Inflammatory macrophage treated with lipopolysaccharide for 1 hour (primary cell): Measurements from ENCODE around the gene DHH.
A peak's percentile ranks its signal among the peaks of the same experiment; 100 is the strongest.

Experiments used
- DNase-seq, 2 donors: peaks; one replicate each; pipeline ENCODE4 v3.0.0-alpha.2; 2020 to 2022

The DHH gene

GRCh38 chr12:49108958-49109404, 14.4 kb upstream of the DHH start:
- DNase-seq = peak; percentile 70 to 74

DNA sequence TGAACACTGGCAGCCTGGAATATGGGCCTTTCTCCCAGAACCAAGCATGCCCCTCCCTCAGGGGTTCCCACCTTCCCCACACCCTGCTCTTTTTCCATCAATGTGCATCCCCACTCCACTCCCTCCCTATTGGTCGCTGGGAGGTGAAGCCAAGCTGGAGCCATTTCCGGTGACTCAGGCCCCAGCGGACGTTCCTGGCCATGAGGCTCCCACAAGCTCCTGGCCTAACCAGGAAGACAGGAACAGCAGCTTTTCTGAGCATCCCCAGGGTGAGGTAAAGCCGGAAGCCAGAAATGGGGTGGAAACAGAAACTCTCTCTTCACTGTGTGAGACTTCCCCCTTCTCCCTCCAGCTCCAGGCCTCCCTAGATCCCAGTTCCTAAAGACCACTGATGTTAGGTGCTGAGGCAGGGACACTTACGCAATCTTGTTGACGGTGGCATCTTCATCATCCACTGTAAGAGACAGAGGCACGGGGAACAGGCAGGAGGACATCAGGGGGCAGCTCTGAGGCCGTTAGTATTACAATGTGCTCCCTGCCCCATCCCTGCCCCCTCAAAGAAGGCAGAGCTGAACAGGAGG, 11.0 kb upstream of the DHH start:
- no peak for DNase-seq

DNA sequence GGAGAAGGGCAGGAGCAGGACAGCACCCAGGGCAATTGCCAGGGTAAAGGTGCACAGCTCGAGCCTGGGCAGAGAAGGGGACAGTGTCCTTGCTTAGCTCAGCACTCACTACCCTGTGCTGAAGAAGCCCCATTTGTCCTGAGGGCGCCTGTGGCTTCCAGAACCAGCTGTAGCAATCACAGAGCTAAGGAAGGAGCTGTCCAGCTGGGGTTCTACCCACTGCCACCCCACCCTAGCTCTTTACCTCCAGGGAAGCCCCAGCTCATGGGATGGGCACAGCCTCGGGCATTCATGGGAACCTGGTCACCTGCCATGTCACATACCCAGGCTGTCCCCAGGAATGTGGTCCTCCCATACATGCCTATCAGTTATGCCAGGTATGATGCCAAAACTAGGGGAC, 10.2 kb upstream of the DHH start:
- no peak for DNase-seq

DNA sequence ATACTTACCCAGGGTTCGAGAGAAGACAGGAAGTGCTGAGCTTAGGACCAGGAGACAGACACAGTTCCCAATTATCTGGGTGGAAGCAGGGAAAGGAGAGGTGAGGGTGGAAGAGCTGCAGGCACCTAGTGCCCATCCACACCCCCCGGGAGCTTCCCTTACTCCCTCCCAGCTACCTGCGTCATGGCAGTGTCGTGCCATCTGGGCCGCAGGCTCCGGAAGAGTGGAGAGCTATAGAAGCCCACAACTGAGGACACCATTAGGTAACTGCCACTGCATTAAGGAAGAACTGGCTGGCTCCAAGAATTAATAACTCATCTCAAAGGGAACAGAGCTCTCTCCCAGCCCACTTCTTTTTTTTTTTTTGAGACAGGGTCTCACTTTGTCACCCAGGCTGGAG, 5.8 kb upstream of the DHH start:
- no peak for DNase-seq

DNA sequence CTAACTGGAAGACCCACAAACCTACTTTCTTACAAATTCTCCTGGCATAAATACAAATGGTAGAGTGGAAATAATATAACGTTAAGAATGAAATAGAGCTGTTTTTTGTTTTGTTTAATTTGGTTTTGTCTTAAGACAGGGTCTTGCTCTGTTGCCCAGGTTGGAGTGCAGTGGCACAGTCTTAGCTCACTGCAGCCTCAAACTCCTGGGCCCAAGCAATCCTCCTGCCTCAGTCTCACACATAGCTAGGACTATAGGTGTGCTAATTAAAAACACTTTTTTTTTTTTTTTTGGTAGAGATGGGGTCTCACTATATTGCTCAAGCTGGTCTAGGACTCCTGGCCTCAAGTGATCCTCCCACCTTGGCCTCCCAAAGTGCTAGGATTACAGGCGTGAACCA, 4.1 kb upstream of the DHH start:
- no peak for DNase-seq

- peak in 1 of 2 donors; percentile 71 for DNase-seq
Observed at GRCh38 chr12:49098035-49098451, 3.4 kb upstream of the DHH start.

DNA sequence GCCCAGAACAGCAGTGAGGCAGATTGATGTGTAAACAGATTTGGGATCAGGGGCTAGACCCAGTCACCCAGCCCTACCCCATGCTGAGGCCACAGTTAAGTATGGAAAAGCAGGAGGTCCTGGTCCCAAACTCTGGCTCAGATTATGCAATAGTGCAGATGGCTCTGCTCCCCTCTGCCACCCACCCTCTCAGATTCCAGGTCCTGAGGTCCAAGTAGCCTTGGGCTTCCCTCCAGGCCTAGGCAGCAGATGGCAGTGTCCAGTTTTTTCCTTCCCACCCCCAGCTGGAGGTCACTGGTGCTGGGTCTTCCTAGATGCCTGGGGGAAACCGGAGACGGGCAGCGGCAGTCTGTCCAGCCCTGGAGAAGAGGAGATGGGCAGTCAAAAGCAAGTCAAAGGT, 2.8 kb upstream of the DHH start:
- no peak for DNase-seq

- DNase-seq = no peak
Observed at GRCh38 chr12:49094975-49095365, 369 bp upstream of the DHH start.

DNA sequence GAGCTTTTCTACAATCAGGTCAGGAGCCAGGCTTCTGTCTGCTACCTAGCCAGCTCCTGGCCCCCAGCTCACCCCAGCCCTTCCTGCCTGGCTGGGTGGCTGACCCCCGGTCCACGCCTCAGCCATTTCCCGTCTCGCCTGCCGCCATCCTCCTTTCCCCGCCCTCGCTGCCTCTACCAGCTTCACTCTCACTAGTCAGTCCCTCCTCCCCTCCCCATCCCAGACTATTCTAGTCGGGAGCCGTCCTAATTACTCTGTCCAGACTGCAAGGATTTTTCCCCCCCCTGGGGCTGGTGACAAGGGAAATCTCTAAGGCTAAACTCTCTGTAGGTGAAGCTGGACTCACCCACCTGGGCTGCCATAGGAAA, 825 bp downstream of the DHH start:
- no peak for DNase-seq

- DNase-seq = no peak
Observed at GRCh38 chr12:49092816-49093406, 1.7 kb downstream of the DHH start.

GRCh38 chr12:49092086-49092815, 2.4 kb downstream of the DHH start:
- no peak for DNase-seq

GRCh38 chr12:49091836-49092085, 2.8 kb downstream of the DHH start:
- no peak for DNase-seq

DNA sequence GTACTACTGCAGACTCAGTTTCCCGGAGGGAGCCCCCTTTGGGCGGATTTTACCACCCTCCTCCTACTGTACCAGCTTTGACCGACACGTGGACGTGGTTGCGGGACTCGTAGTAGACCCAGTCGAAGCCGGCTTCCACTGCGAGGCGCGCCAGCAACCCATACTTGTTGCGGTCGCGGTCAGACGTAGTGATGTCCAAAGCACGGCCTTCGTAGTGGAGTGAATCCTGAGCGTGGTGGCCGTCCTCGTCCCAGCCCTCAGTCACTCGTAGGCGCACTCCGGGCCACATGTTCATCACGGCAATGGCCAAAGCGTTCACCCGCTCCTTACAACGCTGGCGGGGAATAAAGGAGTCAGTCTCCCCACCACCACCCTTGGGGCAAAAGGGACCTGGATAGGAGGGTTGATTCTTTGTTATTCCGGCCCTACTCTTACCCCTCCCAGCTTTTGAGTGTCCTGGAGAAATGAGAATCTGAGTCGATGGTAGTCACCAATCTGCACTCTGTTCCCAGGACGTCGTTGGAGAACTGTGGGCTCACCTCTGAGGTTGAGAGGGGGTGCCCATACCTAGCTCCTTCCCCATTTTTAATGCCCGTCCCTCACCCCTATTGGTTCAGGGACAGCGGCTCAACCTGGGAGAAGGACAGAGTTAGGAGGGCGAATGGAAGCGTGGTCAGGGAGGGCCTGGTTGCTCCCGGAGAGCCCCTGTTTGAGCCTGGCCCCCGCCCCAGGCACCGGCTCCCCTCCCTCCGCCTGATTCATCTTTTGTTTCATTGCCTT, 3.4 kb downstream of the DHH start:
- no peak for DNase-seq

DNA sequence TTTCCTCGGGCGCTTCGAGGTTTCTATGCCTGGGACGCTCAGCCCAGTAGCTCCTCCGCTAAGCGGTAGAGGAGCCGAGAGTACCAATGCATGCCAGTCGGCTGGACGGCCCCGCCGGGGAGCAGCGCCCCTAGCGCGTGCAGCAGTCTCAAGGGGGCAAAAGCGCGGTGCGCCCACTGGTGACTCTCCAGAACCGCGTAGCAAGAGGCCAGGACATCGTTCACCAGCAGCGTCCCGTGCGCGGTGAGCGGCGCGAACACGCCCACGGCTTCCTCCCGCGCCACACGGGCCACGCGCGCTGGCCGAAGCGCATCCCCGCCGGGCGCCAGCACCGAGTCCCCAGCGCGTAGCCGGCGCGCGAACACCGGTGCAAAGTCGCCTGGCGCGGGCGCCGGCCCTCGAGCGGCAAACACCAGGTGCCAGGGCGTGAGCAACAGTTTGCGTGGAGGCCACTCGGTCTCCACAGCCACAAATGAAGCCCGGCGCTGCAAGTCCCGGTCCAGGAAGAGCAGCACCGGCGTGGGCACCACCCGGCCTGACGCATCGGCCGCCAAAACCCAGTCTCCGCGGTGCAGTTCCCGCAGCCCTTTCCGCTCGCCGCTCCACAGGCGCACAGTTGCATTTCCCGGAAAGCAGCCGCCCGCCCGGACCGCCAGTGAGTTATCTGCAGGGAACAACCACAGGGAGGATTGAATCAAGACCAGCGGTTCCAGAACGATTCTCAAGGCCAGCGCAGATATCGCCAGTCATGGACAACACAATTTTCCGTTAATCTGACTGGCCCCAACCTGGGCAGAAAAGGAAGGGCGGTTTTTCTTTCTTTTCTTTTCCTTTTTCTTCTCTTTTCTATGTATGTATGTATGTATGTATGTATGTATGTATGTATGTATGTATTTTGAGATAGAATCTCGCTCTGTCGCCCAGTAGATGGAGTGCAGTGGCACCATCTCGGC, 4.5 kb downstream of the DHH start:
- no peak for DNase-seq

DNA sequence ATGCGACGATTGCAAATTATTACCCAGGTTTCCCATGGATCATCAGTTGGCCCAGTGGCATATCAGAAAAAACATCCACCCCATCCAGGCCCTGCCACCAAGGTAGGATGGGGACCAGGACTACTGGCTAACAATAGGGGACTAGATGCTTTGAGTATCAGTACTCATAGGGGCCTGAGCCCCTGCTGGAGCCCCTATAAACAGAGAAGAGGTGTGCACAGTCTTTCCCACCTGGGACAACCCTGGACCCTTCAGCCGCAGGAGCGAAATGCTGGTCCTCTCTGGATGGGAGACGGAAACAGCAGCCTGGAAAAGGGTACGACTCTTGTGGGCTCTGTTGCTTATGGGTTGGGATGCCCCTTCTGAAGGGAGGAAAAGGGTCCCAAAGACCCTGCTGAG, 5.7 kb downstream of the DHH start:
- DNase-seq = no peak

GRCh38 chr12:49088150-49088931, 6.3 kb downstream of the DHH start:
- peak; percentile 56 to 79 for DNase-seq

DNA sequence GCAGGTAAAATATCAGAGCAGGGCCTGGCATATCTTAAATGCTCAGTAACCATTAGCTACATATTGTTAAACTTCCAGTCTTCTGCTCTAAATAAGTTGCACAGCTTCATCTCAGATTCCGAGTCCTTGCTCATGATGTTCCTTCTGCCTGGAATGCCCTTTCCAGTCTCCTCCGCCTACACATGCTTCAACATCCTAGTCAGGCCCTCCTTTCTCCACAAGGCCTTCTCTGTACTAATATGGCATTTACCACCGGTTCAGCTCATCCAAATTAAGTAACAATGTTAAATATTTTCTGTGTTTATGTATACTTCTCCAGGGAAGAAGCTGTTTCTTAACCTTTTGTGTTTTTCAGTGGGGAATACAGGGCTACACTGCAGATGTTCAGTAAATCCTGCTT, 8.5 kb downstream of the DHH start:
- no peak for DNase-seq

DNA sequence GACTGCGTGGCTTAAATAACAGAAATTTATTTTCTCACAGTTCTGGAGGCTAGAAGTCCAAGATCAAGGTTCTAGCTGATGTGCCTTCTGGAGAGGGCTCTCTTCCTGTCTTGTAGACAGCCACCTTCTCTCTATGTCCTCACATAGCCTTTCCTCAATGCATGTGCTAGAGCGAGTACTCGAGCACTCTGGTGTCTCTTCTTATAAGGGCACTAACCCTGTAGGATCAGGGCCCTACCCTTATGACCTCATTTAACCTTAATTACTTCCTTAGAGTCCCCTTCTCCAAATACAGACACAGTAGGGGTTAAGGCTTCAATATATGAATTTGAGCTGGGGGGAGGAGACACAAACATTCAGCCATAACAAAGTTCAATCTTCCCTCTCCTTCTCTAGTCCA, 10.2 kb downstream of the DHH start:
- no peak for DNase-seq

- DNase-seq = no peak
Observed at GRCh38 chr12:49079793-49080192, 14.8 kb downstream of the DHH start.

- DNase-seq = no peak
Observed at GRCh38 chr12:49070971-49071370, 23.6 kb downstream of the DHH start.

DNA sequence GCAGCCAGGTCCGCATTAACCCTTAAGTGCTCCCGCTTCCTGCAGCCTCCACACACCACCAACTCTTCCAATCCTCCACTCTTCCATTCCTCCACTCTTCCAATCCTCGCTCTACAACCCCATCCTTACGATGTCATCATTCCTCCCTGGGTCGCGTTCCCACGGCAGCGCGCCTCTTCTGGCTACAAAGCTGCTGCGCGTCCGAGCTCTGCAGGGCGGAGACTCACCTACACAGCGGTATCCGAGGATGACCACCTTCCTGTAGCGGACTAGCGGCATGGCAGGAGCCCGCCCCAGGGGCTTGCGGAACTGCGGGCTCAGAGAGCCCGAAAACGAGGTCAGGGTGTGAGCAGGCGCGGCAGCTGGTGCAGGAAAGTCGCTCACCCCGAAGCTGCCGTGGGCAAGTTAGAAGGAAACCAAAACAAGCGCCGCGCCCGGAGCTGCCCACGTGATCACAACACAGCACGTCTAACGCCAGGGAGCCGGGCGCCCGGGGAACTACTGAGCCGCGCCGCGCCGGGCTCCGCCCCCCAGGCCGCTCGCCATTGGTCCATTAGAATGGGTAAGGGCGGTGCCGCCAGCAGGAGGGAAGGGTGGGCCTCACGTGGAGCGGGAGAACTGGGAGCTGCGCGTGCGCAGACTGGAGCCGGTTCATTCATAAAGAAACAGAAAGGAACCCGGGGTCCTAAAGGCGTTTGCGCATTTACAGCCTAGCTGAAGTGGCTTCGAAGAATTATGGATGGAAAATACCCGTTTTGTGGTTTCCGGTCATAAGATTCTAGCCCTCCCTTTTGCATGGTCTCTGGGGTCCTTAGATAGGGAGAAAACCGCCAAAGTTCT, 24.9 kb downstream of the DHH start, which contains the start of gene RHEBL1:
RHEBL1 (minus strand) TSS at position 473 of the 840 bp plus-strand sequence; CDS start at position 279, 194 bp downstream.
- peak; percentile 98 to 99 for DNase-seq
